ENCODE results near the gene BBOX1.

The BBOX1 gene

DNA sequence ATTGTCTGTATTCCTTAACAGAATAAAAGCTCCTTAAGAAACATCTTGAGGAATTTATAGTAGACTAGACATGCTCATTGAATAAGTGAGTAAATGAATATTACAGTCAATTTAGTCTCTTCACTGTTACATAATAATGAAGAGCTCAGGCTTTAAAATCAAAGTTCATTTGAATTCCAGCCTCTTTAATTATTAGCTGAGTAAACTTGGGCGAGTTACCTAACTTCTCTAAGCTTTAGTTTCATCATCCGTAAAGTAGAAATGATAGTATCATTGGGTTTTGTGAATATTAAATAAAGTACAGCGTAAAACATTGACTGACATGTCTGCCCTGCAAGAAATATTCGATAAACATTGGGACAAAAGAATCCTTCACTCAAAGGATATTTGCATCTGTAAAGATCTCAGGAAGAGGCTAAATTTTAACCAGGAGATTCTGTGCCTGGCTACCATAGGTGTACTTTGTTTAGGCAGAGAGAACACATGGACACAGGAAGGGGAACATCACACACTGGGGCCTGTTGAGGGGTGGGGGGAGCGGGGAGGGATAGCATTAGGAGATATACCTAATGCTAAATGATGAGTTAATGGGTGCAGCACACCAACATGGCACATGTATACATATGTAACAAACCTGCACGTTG is 15.2 kb upstream of the BBOX1 start:
- DNase-seq (ENCODE audit: low spot score): no peak

DNA sequence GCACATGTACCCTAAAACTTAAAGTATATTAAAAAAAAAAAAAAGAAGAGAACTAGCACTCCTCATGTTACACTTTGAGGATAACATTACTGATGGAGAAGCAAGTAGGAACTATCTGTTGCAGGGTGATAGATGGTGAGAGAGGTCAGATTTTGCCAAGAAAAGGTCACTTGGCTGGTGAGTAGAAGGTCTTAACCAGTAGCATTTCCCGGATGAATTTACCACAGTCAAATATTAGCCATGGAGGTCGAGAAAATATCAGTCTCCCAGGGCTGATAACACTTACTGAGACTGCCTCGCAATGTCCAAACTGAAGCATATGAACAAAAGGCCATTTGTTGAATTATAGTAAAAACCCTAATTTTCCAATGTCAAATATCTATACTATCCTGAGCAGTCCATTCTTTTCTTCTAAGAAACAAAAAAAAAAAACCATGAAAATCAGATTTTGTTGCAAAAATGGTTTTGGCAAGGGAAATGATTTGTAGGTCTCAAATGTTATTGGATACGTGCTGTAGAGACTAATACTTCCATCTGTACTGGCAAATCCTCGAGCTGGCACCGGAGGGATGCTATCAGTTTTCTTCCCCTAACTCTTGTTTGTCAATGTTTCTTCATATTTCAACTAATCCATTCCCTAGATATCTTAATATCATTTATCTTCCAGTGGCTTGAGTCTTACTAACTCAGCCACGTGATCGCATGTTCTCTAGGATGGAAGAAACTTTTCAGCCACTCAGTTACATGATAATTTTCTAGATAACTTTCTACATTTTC is 14.5 kb upstream of the BBOX1 start:
- DNase-seq (ENCODE audit: low spot score): no peak

DNA sequence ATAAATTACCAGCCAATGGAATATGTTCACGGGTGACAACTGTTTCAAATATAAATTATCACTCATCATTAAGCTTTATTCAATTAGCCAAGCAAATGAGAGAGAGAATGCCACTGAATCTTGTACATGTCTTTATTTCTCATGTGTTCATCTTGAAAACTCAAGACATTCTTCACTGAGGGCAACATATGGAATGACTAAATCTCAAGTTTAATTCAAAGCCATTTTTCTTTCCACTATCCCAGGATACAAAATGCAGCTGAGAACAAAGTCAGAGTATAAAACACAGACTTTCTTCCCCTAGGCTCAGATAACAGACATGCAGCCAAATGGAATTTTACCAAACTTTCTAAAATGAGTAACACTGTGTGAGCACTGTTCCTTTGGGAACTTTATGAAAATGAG is 12.1 kb upstream of the BBOX1 start:
- no peak for DNase-seq (ENCODE audit: low spot score)

DNA sequence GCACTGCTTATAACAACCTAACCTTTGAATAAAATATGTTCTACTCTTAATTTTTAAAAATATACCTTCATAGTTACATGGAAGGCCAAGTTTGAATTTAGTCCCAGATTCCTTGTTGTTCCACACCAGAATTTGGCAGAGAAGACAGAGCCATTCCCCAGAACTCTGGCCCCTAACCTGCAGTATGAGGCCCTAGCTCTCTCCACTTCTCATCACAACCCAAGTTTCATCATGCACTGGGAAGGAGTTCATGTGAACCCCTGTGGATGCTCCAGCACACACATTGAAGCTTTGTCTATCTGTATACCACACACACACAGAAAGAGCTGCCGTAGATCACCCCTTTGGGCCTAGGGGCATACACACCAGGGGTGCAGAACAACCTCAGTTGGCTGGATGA is 10.6 kb upstream of the BBOX1 start:
- no peak for DNase-seq (ENCODE audit: low spot score)

DNA sequence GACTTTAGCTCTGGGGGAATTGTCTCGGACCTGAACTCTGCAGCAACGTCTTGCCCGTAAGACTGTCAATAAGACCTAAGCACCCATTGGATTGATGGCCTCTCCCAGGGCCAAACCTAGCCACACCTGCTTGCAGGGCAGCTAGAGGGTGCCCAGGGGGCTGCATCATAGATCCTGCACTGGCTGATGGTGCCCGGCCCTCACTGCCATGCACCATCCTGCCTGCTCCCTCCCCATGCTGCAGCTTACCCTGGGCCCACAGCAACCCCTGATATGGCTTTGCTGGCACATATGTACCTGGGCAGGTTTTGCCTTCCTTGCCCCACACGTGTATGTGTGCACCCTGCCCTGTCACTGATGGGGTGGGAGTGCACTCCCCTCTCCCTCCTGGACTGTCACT is 8.9 kb upstream of the BBOX1 start:
- no peak for DNase-seq (ENCODE audit: low spot score)

DNA sequence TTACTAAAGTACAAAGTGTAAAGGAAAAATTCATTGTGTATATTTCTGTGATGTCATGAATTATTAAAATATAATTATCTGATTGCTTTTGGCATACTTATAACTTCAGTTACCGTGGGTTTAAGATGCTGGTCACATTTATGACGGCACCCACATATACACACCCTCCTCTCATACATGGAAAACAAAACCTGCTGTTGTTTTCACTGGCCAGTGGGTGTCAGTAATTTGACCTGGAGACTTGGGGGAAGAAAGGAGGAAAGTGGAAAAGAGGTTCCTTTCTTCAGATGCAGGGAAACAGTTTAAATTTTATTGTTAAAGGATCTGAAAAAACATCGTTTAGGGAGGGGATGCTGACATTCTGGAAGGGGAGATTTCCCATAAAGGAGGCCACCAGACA is 742 bp upstream of the BBOX1 start:
- no peak for DNase-seq (ENCODE audit: low spot score)

DNA sequence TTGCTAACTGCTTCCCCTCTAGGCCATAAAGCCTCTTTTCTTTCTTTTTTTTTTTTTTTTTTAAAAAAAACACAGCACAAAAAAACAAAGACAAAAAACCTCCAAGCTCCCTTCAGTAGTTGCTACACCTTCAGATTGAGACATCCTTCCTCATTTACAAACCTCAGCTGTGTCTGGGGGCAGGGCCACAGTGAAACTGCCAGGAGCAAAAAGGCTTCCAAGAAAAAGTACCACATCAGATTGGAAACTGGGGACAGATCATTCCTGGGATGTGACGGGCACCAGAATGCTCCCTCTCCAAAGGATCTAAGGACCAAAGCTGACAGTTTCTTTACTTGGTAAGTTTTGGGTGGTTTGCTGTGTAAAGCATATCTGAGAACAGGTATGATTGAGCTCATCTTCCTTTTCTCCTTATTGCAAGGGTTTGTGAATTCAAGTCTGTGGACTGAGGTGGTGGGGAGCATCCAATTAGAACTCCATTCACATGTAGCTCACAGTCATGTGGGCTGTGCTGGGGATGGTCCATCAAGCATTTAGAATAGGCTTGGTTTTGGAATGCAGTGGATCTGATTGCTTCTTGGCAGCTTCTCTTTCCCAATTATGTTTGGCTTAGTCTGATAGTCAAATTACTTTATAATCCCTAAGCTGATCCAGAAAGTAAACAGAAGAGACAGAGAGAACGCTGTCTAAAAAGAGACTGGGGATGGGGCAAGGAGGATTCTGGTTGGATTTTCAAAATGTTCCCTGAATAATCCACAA is 705 bp downstream of the BBOX1 start:
- no peak for DNase-seq (ENCODE audit: low spot score)

DNA sequence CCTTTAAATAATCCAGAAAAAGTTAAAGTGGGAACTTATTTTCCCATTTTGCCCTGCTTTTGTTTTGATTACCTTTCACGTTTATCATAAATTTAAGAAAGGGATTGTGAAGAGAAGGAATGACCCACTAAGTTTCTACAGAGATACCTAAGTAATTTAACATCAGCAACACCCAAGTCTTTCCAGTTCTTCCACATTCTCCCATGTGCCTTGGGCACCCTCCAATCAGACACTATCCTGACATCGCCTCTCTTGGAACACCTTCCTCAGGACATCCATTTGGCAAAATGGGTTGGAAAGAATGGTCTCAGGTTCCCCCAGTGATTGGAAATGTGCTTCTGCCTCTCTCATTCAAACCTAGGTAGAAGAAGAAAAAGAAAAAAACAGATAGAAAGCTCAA is 6.3 kb downstream of the BBOX1 start:
- DNase-seq (ENCODE audit: low spot score): no peak

DNA sequence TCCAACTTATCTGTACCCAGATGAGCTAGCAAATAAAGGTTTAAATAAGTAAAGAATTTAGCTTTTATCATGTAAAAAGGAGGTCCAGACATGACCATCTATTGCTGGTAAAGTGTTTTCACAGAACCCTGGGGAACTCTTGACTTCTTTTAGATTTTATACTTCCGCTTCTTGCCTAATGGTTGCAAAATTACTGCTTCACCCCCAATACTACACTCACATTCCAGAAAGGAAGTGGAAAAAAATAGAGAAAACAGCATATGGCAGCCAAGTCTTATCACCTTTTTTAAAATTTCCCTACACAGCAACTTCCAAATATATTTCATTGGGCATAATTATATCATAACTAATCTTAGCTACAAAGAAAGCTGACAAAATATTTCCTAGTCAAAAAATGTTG is 12.1 kb downstream of the BBOX1 start:
- no peak for DNase-seq (ENCODE audit: low spot score)

DNA sequence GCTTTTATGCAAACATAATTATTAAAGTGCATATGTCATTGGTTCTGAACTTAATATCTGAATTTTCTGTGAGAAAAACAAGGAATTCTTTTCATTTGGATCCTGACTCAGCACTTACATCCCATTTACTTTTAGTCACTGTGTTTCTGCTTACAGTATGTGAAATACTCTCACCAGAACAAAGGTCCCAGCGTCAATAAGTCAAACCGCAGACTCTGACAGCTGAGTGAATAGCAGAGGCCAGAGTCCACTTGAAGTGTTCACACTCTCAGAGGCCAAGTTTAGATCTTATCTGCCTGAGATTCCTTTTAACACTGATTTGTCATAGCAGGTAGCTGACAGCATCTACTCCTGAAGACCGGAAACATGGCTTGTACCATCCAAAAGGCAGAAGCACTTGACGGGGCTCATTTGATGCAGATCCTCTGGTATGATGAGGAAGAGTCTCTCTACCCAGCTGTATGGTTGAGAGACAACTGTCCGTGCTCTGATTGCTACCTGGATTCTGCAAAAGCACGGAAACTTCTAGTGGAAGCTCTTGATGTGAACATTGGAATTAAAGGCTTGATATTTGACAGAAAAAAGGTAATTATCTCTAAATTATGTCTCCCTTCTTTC is 14.6 kb downstream of the BBOX1 start:
- no peak for DNase-seq (ENCODE audit: low spot score)

DNA sequence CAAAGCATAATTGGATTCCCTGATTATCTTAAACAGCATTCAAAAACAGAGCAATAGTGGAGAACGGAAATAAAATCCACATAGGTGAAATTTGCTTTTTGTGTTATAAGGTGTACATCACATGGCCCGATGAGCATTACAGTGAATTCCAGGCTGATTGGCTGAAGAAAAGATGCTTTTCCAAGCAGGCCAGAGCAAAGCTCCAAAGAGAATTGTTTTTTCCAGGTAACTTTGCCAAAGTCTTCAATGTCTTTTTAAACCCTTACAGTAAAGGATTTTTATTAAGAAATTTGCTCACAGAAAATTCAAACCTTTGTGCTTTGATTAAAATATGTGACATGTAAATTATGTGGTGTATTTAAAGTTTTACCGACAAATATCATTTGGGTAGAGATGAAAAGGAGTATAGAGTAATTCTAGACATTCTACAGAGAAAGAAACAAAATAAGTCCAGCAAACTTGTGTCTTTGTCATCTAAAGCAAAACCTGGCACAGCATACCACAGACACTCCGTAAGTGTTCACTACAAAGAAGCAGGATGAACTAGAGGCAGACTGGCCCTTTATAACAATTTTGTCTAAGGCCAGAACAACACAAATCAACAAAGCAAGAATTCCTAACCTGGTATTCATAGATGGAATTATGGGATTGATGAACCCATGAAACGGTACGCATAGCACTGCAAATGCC is 16.6 kb downstream of the BBOX1 start:
- DNase-seq (ENCODE audit: low spot score): no peak

DNA sequence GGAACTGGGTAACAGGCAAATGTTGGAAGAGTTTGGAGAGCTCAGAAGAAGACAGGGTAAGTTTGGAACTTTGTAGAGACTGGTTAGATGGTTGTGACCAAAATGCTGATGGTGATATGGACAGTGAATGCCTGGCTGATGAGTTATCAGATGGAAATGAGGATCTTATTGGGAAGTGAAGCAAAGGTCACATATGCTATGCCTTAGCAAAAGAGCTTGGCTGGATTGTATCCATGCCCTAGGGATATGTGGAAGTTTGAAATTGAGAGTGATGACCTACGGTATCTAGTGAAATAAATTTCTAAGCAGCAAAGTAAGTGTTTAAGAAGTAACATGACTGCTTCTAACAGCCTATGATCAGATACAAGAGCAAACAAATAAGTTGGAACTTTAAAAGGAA is 17.8 kb downstream of the BBOX1 start:
- no peak for DNase-seq (ENCODE audit: low spot score)

DNA sequence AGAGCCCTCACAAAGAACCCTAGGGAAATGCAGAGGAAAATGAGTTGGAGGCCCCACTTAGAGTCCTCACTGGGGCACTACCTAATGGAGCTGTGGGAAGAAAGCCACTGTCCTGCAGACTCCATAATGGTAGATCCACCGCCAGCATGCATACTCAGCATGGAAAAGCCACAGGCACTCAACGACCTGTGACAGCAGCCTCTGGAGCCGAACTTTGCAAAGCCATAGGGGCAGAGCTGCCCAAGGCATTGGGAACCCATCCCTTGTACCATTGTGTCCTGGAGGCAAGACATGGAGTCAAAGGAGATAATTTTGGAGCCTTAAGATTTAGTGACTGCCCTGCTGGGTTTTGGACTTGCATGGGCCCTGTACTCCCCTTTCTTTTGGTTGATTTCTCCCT is 18.8 kb downstream of the BBOX1 start:
- DNase-seq (ENCODE audit: low spot score): no peak

DNA sequence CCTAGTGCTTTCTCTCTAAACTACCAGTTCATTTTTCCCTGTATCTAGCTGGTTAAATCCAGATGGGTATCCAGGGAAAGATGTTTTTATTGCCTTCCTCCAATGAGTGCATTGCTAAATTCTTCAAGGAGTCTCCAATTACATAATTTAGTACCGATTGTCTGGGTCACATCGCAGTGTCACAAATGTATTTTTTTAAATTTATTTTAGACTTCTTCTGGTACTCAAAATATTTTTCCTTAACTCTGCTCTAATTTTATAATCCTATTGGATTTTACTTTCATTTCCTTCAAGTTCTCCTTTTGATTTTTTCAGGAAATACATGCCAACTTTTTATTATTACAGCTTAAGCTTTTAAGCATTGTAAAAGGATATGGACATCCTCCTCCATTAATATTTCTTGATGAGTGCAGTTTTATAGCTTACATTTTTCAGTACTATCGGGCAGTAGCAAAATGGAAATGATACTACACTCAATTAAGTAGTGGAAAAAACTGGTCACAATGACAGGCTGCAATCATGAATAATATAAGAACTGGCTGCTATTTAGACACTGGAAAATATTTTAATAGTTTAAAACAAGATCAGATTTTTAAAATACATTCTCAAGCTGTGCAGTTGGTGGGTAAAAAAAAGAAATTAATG is 20.3 kb downstream of the BBOX1 start:
- no peak for DNase-seq (ENCODE audit: low spot score)

DNA sequence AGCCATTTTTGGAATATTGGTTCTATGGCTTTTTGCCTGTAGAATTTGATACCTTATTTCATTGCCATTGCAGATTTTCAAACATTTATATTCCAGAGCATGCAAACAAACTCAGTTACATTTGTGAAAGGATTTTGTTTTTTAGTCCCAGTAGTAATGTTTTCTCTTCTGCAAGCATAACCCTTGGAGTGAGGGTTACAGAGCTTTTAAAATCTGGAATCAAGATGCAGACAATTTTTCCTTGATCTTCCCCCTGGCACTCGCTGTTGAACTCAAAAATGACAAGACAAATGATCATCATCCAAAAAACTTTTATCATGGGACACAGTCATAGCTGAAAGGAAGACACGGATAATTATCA is 20.8 kb downstream of the BBOX1 start:
- no peak for DNase-seq (ENCODE audit: low spot score)

DNA sequence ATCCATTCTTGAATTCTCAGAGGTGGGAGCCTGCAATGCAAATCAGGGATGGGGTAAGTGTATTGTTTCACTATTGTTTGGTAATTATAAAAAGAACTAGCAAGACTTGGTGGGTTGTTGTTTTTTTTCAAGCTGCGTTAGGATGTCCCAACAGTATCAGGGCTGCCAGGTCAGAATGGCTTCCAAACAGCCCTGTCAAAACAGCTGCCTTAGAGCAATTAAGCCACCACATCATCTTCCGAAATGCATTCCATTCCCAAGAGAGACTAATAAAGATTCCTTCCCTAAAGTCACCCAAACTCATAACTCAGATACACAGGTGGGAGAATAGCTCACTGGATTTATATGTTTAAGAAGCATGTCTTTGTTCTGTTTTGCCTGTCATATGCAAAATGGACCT is 23.5 kb downstream of the BBOX1 start:
- no peak for DNase-seq (ENCODE audit: low spot score)

DNA sequence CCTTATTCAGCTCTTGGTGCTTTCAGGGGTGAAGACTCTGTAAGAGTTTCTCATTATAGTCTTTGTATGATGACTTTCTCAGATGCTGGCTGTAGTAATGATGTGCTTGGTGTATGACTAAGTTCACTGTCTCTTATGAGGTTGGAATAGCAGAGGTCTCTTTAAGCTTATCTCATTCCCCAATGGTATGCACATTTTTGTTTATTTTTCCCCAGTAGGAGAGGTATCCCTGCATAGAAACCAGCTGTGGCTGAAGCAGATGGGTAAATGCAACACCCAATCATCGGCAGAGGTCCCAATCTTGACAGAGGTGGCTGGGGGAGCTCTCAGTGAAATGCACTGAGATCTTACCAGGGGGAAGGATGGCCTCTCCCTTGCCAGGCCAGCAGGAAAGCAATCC is 34.6 kb downstream of the BBOX1 start:
- no peak for DNase-seq (ENCODE audit: low spot score)

DNA sequence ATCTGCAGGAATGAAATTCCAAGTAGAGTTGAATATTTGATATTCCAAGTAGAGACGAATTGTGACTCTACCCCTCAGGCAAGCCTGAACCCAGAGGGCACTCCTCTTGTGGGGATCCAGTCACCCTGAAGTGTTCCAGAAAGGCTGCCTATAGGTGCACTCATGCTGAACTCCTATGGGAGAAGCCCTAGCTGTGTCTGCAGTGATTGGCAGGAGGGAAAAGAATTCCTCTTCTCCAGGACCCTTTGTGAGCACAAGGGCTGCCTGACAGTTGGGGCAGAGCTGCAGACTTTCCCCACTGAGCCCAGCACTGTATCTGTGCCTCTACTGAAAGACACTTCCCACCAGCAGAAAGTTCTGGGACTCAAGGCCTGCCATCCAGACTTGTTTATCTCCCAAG is 35.0 kb downstream of the BBOX1 start:
- no peak for DNase-seq (ENCODE audit: low spot score)

DNA sequence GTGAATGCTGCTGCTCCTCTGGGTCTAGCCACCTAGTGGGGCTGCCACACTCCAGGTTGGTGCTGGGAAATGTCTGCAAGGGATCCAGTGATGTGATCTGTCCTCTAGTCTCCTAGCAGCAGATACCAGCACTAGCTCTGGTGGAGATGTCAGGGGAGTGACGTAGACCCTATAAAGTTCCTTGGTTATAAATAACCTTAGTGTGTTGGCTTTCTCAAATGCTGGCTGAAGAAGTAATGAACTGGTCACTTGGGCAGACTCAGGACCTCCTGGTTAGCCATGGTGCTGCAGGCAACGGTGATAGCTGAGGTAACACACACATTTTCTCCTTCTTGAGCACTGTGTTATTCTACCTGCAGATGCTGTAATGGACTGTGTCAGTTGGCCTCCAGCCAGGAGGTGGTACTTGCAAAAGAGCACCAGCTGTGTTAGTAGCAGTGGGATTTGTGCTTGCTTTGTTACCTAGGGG is 35.5 kb downstream of the BBOX1 start:
- no peak for DNase-seq (ENCODE audit: low spot score)

DNA sequence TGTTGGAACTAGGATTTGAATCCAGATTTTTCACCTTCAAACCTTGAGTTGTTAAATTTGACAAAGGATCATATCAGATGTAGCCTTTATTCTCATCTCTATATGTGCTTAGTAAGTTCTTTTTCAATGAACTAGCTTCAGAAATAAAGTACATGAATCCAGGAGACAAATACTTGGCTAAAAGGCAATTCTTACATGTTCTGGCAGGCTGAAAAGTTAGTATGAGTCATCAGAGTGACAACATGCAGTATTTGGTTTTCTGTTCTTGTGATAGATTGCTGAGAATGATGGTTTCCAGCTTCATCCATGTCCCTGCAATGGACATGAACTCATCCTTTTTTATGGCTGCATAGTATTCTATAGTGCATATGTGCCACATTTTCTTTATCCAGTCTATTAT is 40.4 kb downstream of the BBOX1 start:
- no peak for DNase-seq (ENCODE audit: low spot score)

DNA sequence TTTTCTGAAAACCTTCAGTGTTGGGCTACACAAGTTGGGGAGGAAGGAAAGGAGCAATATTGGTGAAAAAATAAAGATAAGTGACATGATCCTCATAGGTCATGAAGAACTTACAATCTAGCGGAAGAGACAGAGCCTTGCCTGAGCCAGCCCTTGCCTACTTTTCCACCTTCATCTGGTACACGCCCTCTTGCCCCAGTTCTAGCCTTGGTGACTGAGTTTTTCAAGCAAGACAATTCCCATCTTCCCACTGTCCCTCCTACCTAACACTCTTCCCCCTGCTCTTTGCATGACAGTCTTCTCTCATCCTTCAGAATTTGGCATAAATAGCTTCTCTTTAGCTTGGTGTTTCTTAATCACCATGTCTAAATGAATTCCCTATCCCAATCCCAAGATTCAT is 42.6 kb downstream of the BBOX1 start:
- no peak for DNase-seq (ENCODE audit: low spot score)

DNA sequence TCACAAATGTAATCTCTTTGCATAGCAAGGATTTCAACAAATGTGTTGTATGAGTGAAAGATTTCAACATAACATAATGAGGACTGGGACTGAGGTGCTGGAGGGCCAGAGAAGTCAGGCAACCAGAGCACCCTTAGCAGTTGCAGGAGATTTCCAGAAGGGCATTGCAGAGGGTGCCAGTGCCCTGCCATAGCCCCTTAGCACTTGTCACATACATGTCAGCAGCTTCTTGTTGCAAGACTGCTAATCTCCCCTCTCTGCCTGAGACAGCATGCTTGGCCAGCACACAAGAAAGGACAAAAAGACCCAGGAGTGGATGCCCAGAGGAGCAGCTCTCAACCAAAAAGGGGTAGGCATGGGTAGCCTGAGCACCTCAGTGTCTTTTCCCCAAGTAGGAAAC is 43.2 kb downstream of the BBOX1 start:
- no peak for DNase-seq (ENCODE audit: low spot score)
